Liver (tissue), 9 donors: Measurements from ENCODE around the gene USP24. TPM values are rescaled to one million over a fixed set of nuclear protein-coding genes. Genes with fewer than 3 reads are reported as not detected.

Experiments
- DNase-seq: peaks from one replicate; pipeline ENCODE4 v3.0.0-alpha.2; 2017; ENCODE audit warnings: low spot score
- H3K27ac ChIP-seq, 2 donors: one replicate each; pipeline ENCODE4 v1.7.0; 2013; ENCODE audit warnings: inconsistent platforms in 2 of 2, low read length in 2 of 2, control low read depth in 1 of 2, low read depth in 1 of 2, mild to moderate bottlenecking in 1 of 2
- H3K27me3 ChIP-seq, 4 donors: one replicate each; pipeline versions ENCODE4 v1.6.1 to v1.7.0; 2013; ENCODE audit warnings: low read length in 3 of 4, inconsistent platforms in 1 of 4, mild to moderate bottlenecking in 1 of 4, moderate library complexity in 1 of 4; ENCODE audit not compliant: control insufficient read depth in 4 of 4, insufficient read depth in 4 of 4
- H3K36me3 ChIP-seq, 4 donors: one replicate each; pipeline versions ENCODE4 v1.6.1 to v1.7.0; 2013; ENCODE audit warnings: low read length in 3 of 4, mild to moderate bottlenecking in 3 of 4, low read depth in 1 of 4, moderate library complexity in 1 of 4; ENCODE audit not compliant: control insufficient read depth in 4 of 4, insufficient read depth in 3 of 4
- H3K4me1 ChIP-seq, 4 donors: one replicate each; pipeline versions ENCODE4 v1.6.1 to v1.7.0; 2013; ENCODE audit warnings: low read length in 3 of 4, mild to moderate bottlenecking in 3 of 4, moderate library complexity in 1 of 4; ENCODE audit not compliant: control insufficient read depth in 4 of 4, insufficient read depth in 4 of 4
- H3K4me3 ChIP-seq, 3 donors: one replicate each; pipeline versions ENCODE4 v1.6.1 to v1.7.0; 2013; ENCODE audit warnings: low read length in 3 of 3, control low read depth in 1 of 3, low read depth in 1 of 3, mild to moderate bottlenecking in 1 of 3
- H3K9ac ChIP-seq, 2 donors: one replicate each; pipeline ENCODE4 v1.7.0; 2013; ENCODE audit warnings: low read length in 2 of 2, mild to moderate bottlenecking in 2 of 2, moderate library complexity in 2 of 2, control low read depth in 1 of 2, low read depth in 1 of 2
- H3K9me3 ChIP-seq, 4 donors: one replicate each; pipeline versions ENCODE4 v1.6.1 to v1.7.0; 2013; ENCODE audit warnings: low read length in 3 of 4; ENCODE audit not compliant: control insufficient read depth in 4 of 4
- EGR1 ChIP-seq, 2 donors: IDR thresholded peaks; 2 replicates each; pipeline ENCODE4 v1.6.1; 2016 to 2018; ENCODE audit warnings: antibody characterized with exemption in 2 of 2, low read depth in 2 of 2
- FOXA1 ChIP-seq: IDR thresholded peaks from 2 replicates; pipeline ENCODE4 v1.6.1; 2016; ENCODE audit warnings: antibody characterized with exemption
- FOXA2 ChIP-seq: IDR thresholded peaks from 2 replicates; pipeline ENCODE4 v1.6.1; 2016; ENCODE audit warnings: antibody characterized with exemption
- HNF4A ChIP-seq, 2 donors: conservative IDR thresholded peaks; 2 replicates each; pipeline ENCODE4 v1.6.1; 2016; ENCODE audit warnings: antibody characterized with exemption in 2 of 2, mild to moderate bottlenecking in 2 of 2
- HNF4G ChIP-seq: IDR thresholded peaks from 2 replicates; pipeline ENCODE4 v1.6.1; 2016; ENCODE audit warnings: antibody characterized with exemption
- JUND ChIP-seq, 2 donors: IDR thresholded peaks; 2 replicates each; pipeline ENCODE4 v1.6.1; 2016; ENCODE audit warnings: antibody characterized with exemption in 2 of 2
- NR2F2 ChIP-seq: IDR thresholded peaks from 2 replicates; pipeline ENCODE4 v1.6.1; 2016; ENCODE audit warnings: antibody characterized with exemption
- RXRA ChIP-seq, 2 donors: IDR thresholded peaks; 2 replicates each; pipeline ENCODE4 v1.6.1; 2017 to 2018; ENCODE audit warnings: antibody characterized with exemption in 2 of 2, mild to moderate bottlenecking in 1 of 2
- SP1 ChIP-seq: IDR thresholded peaks from 2 replicates; pipeline ENCODE4 v1.6.1; 2018; ENCODE audit warnings: antibody characterized with exemption, mild to moderate bottlenecking
- TAF1 ChIP-seq: conservative IDR thresholded peaks from 2 replicates; pipeline ENCODE4 v1.6.1; 2016; ENCODE audit warnings: antibody characterized with exemption, mild to moderate bottlenecking
- YY1 ChIP-seq: IDR thresholded peaks from 2 replicates; pipeline ENCODE4 v1.6.1; 2016; ENCODE audit warnings: antibody characterized with exemption, mild to moderate bottlenecking
- WGBS: extraction: QIAGEN DNeasy Blood & Tissue Kit; methylation state at CpG from one replicate; pipeline ENCODE4 v1.1.7; 2013; 5-methylcytosine and 5-hydroxymethylcytosine counted together
- polyA plus RNA-seq, 2 donors: library from polyadenylated mRNA; stranded (reverse) in 1 of 2; unstranded in 1 of 2; fragments of 200-250 nt in 1 of 2; fragments of >200 nt in 1 of 2; fragmentation: Nextera tagmentation in 1 of 2; extraction: Ambion mirVana in 1 of 2; gene quantifications; one replicate each; pipeline versions ENCODE4 v1.2.1 to v1.2.3, GENCODE V29; 2013 to 2015
- total RNA-seq, 2 donors: library from RNA; depleted of rRNA; stranded (reverse); fragments of >200 nt; gene quantifications; one replicate each; pipeline ENCODE4 v1.2.3, GENCODE V29; 2014
- TF ChIP-seq, protein P1 (sequence below): IDR thresholded peaks from 2 replicates; pipeline ENCODE4 v1.6.1; 2016; ENCODE audit warnings: antibody characterized with exemption
- TF ChIP-seq, protein P2 (sequence below): IDR thresholded peaks from 2 replicates; pipeline ENCODE4 v1.6.1; 2016; ENCODE audit warnings: antibody characterized with exemption, mild to moderate bottlenecking
- TF ChIP-seq, protein P3 (sequence below): fragments of 150-350 bp; IDR thresholded peaks from 2 replicates; pipeline ENCODE4 v1.5.1; 2017; ENCODE audit warnings: improper control_type of control experiment, low read depth, low read length; ENCODE audit not compliant: missing input control
- TF ChIP-seq, protein P4 (sequence below): IDR thresholded peaks from 2 replicates; pipeline ENCODE4 v1.6.1; 2016; ENCODE audit warnings: antibody characterized with exemption
- TF ChIP-seq, protein P5 (sequence below): IDR thresholded peaks from 2 replicates; pipeline ENCODE4 v1.6.1; 2016; ENCODE audit warnings: antibody characterized with exemption
- donor health status: healthy.
- donor health status: healthy.
- donor health status: healthy.
- donor health status: healthy.
- donor health status: healthy.

The USP24 gene
- total and polyA plus RNA-seq, 4 donors = 7.0 to 75.8 (median 20.3) TPM

DNA sequence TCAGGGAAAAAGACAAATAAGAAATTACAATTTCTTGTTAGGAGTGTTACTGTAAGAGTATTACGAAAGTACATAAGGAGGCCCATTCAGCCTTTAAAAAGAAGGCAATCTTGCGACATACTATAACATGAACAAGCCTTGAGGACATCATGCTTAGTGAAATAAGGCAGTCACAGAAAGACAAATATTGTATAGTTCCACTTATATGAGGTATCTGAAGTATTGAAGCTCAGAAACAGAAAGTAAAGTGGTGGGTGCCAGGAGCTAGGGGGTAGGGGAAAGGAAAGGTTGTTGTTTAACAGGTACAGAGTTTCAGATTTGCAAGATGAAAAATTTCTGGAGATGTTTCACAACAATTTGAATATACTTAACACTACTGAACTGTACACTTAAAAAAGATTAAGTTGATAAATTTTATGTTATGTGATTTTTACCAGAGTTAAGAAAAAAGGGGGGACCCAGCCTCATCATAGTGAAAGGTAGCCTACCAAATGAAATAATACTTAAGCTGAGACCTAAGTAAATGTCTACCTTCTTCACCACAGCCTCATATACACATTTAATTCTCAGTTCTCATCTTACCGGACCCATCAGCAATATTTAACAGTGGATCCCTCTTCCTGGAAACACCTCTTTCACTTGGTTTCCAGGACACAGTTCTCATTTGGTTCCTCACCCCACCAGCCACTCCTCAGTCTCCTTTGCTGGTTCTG lies 19.5 kb downstream of the USP24 start:
- TF ChIP-seq, protein P1, sequence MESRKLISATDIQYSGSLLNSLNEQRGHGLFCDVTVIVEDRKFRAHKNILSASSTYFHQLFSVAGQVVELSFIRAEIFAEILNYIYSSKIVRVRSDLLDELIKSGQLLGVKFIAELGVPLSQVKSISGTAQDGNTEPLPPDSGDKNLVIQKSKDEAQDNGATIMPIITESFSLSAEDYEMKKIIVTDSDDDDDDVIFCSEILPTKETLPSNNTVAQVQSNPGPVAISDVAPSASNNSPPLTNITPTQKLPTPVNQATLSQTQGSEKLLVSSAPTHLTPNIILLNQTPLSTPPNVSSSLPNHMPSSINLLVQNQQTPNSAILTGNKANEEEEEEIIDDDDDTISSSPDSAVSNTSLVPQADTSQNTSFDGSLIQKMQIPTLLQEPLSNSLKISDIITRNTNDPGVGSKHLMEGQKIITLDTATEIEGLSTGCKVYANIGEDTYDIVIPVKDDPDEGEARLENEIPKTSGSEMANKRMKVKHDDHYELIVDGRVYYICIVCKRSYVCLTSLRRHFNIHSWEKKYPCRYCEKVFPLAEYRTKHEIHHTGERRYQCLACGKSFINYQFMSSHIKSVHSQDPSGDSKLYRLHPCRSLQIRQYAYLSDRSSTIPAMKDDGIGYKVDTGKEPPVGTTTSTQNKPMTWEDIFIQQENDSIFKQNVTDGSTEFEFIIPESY = no peak

DNA sequence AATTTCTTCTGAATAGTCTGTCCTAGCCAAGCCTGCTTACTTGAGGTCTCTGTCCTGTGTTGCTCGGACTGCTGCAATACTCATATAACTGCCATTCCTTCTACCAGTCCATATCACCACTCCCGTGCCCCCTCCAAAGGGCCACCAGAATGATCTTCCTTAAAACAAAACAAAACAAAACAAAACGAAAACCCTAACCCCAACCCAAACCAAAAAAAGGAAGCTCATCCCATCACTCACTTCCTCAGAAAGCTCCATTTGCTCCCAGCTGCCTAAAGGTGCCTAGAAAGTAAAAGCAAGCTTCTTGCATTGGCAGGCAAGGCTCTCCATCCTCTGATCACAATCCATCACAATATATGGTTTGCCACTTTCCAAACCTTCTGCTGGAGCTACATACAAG lies 20.3 kb downstream of the USP24 start:
- no peak overlapping the region for H3K27ac ChIP-seq

More for the DNA sequence above, 19.5 kb downstream of the USP24 start:
- no peaks in the 10 kb centered on the region for H3K27me3 ChIP-seq
- H3K27ac ChIP-seq = no peak overlapping the region
- no peaks in the 10 kb centered on the region for H3K36me3 ChIP-seq
- WGBS = 92% methylated on average over 3 of the region's 3 CpGs
- no peaks in the 10 kb centered on the region for H3K9me3 ChIP-seq
- H3K4me3 ChIP-seq = no peak overlapping the region
- H3K9ac ChIP-seq = no peak overlapping the region
- no peak for DNase-seq
- H3K4me1 ChIP-seq = peaks cover 0 to 1% (median 0%) of the 10 kb centered on the region in 4 donors

More for the DNA sequence above, 20.3 kb downstream of the USP24 start:
- Histone ChIP-seq H3K36me3 (no peaks in the 10 kb centered on the region), H3K9me3 (no peaks in the 10 kb centered on the region), H3K4me3 (no peak overlapping the region), H3K27me3 (no peaks in the 10 kb centered on the region), H3K4me1 (peaks cover 0 to 1% (median 0%) of the 10 kb centered on the region in 4 donors), H3K9ac (no peak overlapping the region)
- TF ChIP-seq, protein P2, sequence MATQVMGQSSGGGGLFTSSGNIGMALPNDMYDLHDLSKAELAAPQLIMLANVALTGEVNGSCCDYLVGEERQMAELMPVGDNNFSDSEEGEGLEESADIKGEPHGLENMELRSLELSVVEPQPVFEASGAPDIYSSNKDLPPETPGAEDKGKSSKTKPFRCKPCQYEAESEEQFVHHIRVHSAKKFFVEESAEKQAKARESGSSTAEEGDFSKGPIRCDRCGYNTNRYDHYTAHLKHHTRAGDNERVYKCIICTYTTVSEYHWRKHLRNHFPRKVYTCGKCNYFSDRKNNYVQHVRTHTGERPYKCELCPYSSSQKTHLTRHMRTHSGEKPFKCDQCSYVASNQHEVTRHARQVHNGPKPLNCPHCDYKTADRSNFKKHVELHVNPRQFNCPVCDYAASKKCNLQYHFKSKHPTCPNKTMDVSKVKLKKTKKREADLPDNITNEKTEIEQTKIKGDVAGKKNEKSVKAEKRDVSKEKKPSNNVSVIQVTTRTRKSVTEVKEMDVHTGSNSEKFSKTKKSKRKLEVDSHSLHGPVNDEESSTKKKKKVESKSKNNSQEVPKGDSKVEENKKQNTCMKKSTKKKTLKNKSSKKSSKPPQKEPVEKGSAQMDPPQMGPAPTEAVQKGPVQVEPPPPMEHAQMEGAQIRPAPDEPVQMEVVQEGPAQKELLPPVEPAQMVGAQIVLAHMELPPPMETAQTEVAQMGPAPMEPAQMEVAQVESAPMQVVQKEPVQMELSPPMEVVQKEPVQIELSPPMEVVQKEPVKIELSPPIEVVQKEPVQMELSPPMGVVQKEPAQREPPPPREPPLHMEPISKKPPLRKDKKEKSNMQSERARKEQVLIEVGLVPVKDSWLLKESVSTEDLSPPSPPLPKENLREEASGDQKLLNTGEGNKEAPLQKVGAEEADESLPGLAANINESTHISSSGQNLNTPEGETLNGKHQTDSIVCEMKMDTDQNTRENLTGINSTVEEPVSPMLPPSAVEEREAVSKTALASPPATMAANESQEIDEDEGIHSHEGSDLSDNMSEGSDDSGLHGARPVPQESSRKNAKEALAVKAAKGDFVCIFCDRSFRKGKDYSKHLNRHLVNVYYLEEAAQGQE = no peak
- TF ChIP-seq RXRA (IDR thresholded peaks at IDR 0.05) (no peak), HNF4G (no peak), FOXA1 (no peak), SP1 (no peak), TAF1 (no peak), JUND (IDR thresholded peaks at IDR 0.05) (no peak), EGR1 (IDR thresholded peaks at IDR 0.05; ENCODE audit: low read depth in 2 of 2) (no peak), NR2F2 (no peak), HNF4A (conservative IDR thresholded peaks at IDR 0.05) (no peak), YY1 (no peak), FOXA2 (no peak)
- TF ChIP-seq, protein P3, sequence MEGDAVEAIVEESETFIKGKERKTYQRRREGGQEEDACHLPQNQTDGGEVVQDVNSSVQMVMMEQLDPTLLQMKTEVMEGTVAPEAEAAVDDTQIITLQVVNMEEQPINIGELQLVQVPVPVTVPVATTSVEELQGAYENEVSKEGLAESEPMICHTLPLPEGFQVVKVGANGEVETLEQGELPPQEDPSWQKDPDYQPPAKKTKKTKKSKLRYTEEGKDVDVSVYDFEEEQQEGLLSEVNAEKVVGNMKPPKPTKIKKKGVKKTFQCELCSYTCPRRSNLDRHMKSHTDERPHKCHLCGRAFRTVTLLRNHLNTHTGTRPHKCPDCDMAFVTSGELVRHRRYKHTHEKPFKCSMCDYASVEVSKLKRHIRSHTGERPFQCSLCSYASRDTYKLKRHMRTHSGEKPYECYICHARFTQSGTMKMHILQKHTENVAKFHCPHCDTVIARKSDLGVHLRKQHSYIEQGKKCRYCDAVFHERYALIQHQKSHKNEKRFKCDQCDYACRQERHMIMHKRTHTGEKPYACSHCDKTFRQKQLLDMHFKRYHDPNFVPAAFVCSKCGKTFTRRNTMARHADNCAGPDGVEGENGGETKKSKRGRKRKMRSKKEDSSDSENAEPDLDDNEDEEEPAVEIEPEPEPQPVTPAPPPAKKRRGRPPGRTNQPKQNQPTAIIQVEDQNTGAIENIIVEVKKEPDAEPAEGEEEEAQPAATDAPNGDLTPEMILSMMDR = no peak
- TF ChIP-seq, protein P4, sequence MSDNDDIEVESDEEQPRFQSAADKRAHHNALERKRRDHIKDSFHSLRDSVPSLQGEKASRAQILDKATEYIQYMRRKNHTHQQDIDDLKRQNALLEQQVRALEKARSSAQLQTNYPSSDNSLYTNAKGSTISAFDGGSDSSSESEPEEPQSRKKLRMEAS = no peak
- TF ChIP-seq, protein P5, sequence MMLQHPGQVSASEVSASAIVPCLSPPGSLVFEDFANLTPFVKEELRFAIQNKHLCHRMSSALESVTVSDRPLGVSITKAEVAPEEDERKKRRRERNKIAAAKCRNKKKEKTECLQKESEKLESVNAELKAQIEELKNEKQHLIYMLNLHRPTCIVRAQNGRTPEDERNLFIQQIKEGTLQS = no peak
- TF ChIP-seq, protein P1 = no peak
- WGBS = 81% methylated on average over 3 of the region's 3 CpGs
- DNase-seq = no peak
